Spleen (tissue), 11 donors: Measurements from ENCODE around the gene ANP32B. TPM values are rescaled to one million over a fixed set of nuclear protein-coding genes. Genes with fewer than 3 reads are reported as not detected.

Experiments
- DNase-seq: peaks from one replicate; pipeline ENCODE4 v3.0.0-alpha.2; 2020
- H3K27ac ChIP-seq, 8 donors: fragments of 200-600 bp; sonication (generic) in 7 of 8; 1 replicate in 4 of 8; 2 replicates in 4 of 8; pipeline versions ENCODE4 v1.5.0 to v1.8.0; 2016 to 2021; ENCODE audit warnings: inconsistent platforms in 4 of 8, mild to moderate bottlenecking in 4 of 8, moderate library complexity in 1 of 8
- H3K27me3 ChIP-seq, 7 donors: fragments of 200-600 bp; sonication (generic) in 6 of 7; replicated peaks in 1 of 7; 1 replicate in 4 of 7; 2 replicates in 3 of 7; pipeline versions ENCODE4 v1.5.0 to v1.8.0; 2016 to 2021; ENCODE audit warnings: inconsistent platforms in 3 of 7, mild to moderate bottlenecking in 1 of 7
- H3K36me3 ChIP-seq, 6 donors: fragments of 200-600 bp; sonication (generic) in 5 of 6; 1 replicate in 4 of 6; 2 replicates in 2 of 6; pipeline versions ENCODE4 v1.5.0 to v1.8.0; 2016 to 2021; ENCODE audit warnings: inconsistent platforms in 2 of 6
- H3K4me1 ChIP-seq, 6 donors: fragments of 200-600 bp; sonication (generic) in 5 of 6; 1 replicate in 3 of 6; 2 replicates in 3 of 6; pipeline versions ENCODE4 v1.5.0 to v1.8.0; 2016 to 2021; ENCODE audit warnings: inconsistent platforms in 3 of 6
- H3K4me3 ChIP-seq, 8 donors: fragments of 200-600 bp; sonication (generic) in 7 of 8; 1 replicate in 4 of 8; 2 replicates in 4 of 8; pipeline versions ENCODE4 v1.5.0 to v1.8.0; 2016 to 2021; ENCODE audit warnings: inconsistent platforms in 4 of 8, mild to moderate bottlenecking in 4 of 8, moderate library complexity in 2 of 8
- H3K9me3 ChIP-seq, 8 donors: fragments of 200-600 bp; sonication (generic) in 7 of 8; 1 replicate in 4 of 8; 2 replicates in 4 of 8; pipeline versions ENCODE4 v1.5.0 to v1.8.0; 2016 to 2021; ENCODE audit warnings: inconsistent platforms in 4 of 8
- CTCF ChIP-seq, 11 experiments: fragments of 200-600 bp in 7 of 11; fragments of 450-650 bp in 4 of 11; sonication (generic) in 4 of 11; IDR thresholded peaks in 8 of 11; conservative IDR thresholded peaks in 3 of 11; 1 replicate in 7 of 11; 2 replicates in 4 of 11; pipeline versions ENCODE4 v1.4.0 to v1.8.0; 2016 to 2021; ENCODE audit warnings: antibody characterized with exemption in 11 of 11, inconsistent platforms in 4 of 11, mild to moderate bottlenecking in 1 of 11
- POLR2A ChIP-seq, 3 donors: fragments of 450-650 bp; IDR thresholded peaks; one replicate each; pipeline ENCODE4 v1.5.1; 2017; ENCODE audit warnings: antibody characterized with exemption in 3 of 3, mild to moderate bottlenecking in 1 of 3
- POLR2AphosphoS5 ChIP-seq, 3 donors: sonication (generic); formaldehyde crosslinking; IDR thresholded peaks; one replicate each; pipeline ENCODE4 v1.5.1; 2017; ENCODE audit warnings: antibody characterized with exemption in 3 of 3
- WGBS, 5 donors: extraction: QIAGEN DNeasy Blood & Tissue Kit in 3 of 5; methylation state at CpG; one replicate each; pipeline versions ENCODE4 v1.1.5 to v1.1.7; 2013 to 2018; 5-methylcytosine and 5-hydroxymethylcytosine counted together
- intact Hi-C: fragments of 100-400 bp; cut with DNase I; formaldehyde crosslinking; loops from one replicate; pipeline ENCODE4 v1.15.0; 2023; ENCODE audit warnings: low total_unique reads
- polyA plus RNA-seq, 3 donors: library from polyadenylated mRNA; stranded (reverse); fragments of 200-250 nt; gene quantifications; one replicate each; pipeline ENCODE4 v1.2.1, GENCODE V29; 2013
- total RNA-seq, 7 donors: library from RNA; depleted of rRNA in 3 of 7; stranded (reverse); fragments of >200 nt in 3 of 7; fragmentation: NEBNext Ultra II Directional in 4 of 7; extraction: Animal tissue kit (Norgen Biotek cat#: 25700) in 4 of 7; gene quantifications; one replicate each; pipeline versions ENCODE4 v1.1.0 to v1.2.1, GENCODE V29; 2016 to 2021
- donor health status: healthy with polysubstance abuse.
- donor health status: DM: no; HTN: no; CAD: no; lungs with moderate emphysema.
- donor health status: DM: no; HTN: no; CAD: no.
- donor health status: Bipolar disorder and iron deficiency.
- donor health status: healthy.
- donor health status: DM: no; HTN: no; CAD: no.
- donor health status: DM: yes; HTN: yes; CAD: no.

Gene ANP32B
- total and polyA plus RNA-seq, 10 donors = 39.1 to 156 (median 113) TPM

GRCh38 chr9:98010445-98010844 is 27.3 kb downstream of the ANP32B start:
- H3K36me3 ChIP-seq = peaks cover 4 to 100% (median 88%) of the 10 kb centered on the region in 6 donors
- DNase-seq = no peak
- peak in 1 of 3 donors; percentile 3 for TF ChIP-seq POLR2AphosphoS5 (IDR thresholded peaks at IDR 0.05)
- no peak for TF ChIP-seq CTCF (IDR thresholded peaks at IDR 0.05 in 8 of 11, conservative IDR thresholded peaks at IDR 0.05 in 3 of 11)
- WGBS, 5 donors = 8 to 19% (median 14%) methylated on average over 2 of the region's 2 CpGs
- no peak overlapping the region for H3K4me3 ChIP-seq
- no peaks in the 10 kb centered on the region for H3K27me3 ChIP-seq
- H3K27ac ChIP-seq = peak overlapping the region in 4 of 8 donors; percentile 28 to 59 (median 50)
- no peaks in the 10 kb centered on the region for H3K9me3 ChIP-seq
- H3K4me1 ChIP-seq = peaks cover 10 to 34% (median 20%) of the 10 kb centered on the region in 6 donors
- intact Hi-C loops = no loop called here

GRCh38 chr9:98011122-98011521 is 28.0 kb downstream of the ANP32B start:
- DNase-seq = no peak
- WGBS, 5 donors = 90 to 94% (median 91%) methylated on average over 7 of the region's 7 CpGs

GRCh38 chr9:98016137-98016680 is 33.1 kb downstream of the ANP32B start:
- WGBS, 5 donors = 78 to 92% (median 89%) methylated on average over 4 of the region's 4 CpGs
- no peaks in the 10 kb centered on the region for H3K27me3 ChIP-seq
- DNase-seq = no peak
- H3K4me1 ChIP-seq = peaks cover 0 to 8% (median 1%) of the 10 kb centered on the region in 6 donors
- intact Hi-C loops = no loop called here
- peaks cover 4 to 100% (median 77%) of the 10 kb centered on the region in 6 donors for H3K36me3 ChIP-seq
- no peaks in the 10 kb centered on the region for H3K9me3 ChIP-seq
- TF ChIP-seq CTCF (IDR thresholded peaks at IDR 0.05 in 8 of 11, conservative IDR thresholded peaks at IDR 0.05 in 3 of 11) = no peak
- TF ChIP-seq POLR2AphosphoS5 (IDR thresholded peaks at IDR 0.05) = no peak
- no peak for TF ChIP-seq POLR2A (IDR thresholded peaks at IDR 0.05)
- no peak overlapping the region for H3K27ac ChIP-seq
- H3K4me3 ChIP-seq = no peak overlapping the region

More at GRCh38 chr9:98011122-98011521, 28.0 kb downstream of the ANP32B start:
- Histone ChIP-seq H3K4me1 (peaks cover 10 to 34% (median 20%) of the 10 kb centered on the region in 6 donors), H3K9me3 (no peaks in the 10 kb centered on the region), H3K27ac (peak overlapping the region in 2 of 8 donors; percentile 28 to 58), H3K27me3 (no peaks in the 10 kb centered on the region), H3K4me3 (no peak overlapping the region), H3K36me3 (peaks cover 4 to 100% (median 87%) of the 10 kb centered on the region in 6 donors)
- TF ChIP-seq CTCF (IDR thresholded peaks at IDR 0.05 in 8 of 11, conservative IDR thresholded peaks at IDR 0.05 in 3 of 11) (no peak), POLR2A (IDR thresholded peaks at IDR 0.05) (no peak), POLR2AphosphoS5 (IDR thresholded peaks at IDR 0.05) (no peak)
- intact Hi-C loops = no loop called here

GRCh38 chr9:98017306-98017705 is 34.2 kb downstream of the ANP32B start:
- Histone ChIP-seq H3K36me3 (peaks cover 4 to 100% (median 66%) of the 10 kb centered on the region in 6 donors), H3K4me1 (peaks cover 0 to 9% (median 1%) of the 10 kb centered on the region in 6 donors), H3K27me3 (no peaks in the 10 kb centered on the region), H3K27ac (no peak overlapping the region), H3K4me3 (no peak overlapping the region), H3K9me3 (no peaks in the 10 kb centered on the region)
- 71 to 86% (median 78%) methylated on average over 1 of the region's 1 CpG for WGBS, 5 donors
- TF ChIP-seq POLR2AphosphoS5 (IDR thresholded peaks at IDR 0.05) (no peak), CTCF (IDR thresholded peaks at IDR 0.05 in 8 of 11, conservative IDR thresholded peaks at IDR 0.05 in 3 of 11) (no peak), POLR2A (IDR thresholded peaks at IDR 0.05) (no peak)
- DNase-seq = no peak
- intact Hi-C loops = no loop called here
